ENCODE measurements around the gene SNRK. TPM values are rescaled to one million over a fixed set of nuclear protein-coding genes. Genes with fewer than 3 reads are reported as not detected.

The SNRK gene
- total and polyA plus RNA-seq, 9 of the 15 experiments (the other 6 are each of a cell fraction or from before 2014, with no cell fraction given), result 1.7 to 12.3 (median 7.3) TPM

DNA sequence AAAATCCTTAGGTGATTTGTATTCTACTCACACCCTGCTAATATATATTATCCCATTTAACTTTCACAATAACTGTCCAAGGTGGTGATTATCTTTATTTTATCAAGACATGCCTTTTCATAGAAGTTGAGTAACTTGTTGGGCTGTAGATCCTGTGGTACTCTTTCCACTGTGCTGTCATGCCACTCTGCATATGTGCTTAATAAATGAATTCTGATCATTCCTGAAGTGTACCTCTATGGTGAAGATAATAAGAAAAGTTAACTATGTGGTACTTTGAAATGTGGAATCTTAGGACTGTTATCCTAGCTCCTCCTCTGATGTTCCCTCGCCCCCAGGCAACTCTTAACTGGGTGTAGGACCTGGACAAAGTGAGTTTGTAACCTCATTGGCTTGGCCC is 5.2 kb downstream of the SNRK start:
- Histone ChIP-seq H3K9me3 (replicated peaks; ENCODE audit: control insufficient read depth, insufficient read depth, low read depth, low read length) (no peaks in the 10 kb centered on the region), H3K27me3 (ENCODE audit: control insufficient read depth in 2 of 2, insufficient read depth in 2 of 2, low read length in 2 of 2) (no peaks in the 10 kb centered on the region), H3K4me3 (no peak overlapping the region), H3K27ac (ENCODE audit: extremely low read depth, low read depth, low read length) (no peak overlapping the region), H3K79me2 (ENCODE audit: control insufficient read depth, insufficient read depth, low read length) (peaks cover 51% of the 10 kb centered on the region), H3K36me3 (ENCODE audit: control insufficient read depth, insufficient read depth, low read length) (peaks cover 8% of the 10 kb centered on the region; the same call in 1 of the 3 replicates), H3K4me1 (replicated peaks in 1 of 2; ENCODE audit: control insufficient read depth in 2 of 2, insufficient read depth in 2 of 2, low read length in 2 of 2) (peaks cover 4 to 9% of the 10 kb centered on the region in 2 experiments; a peak in 3 of 5 replicates), H2AFZ (ENCODE audit: low read depth, low read length) (no peak overlapping the region), H4K20me1 (replicated peaks; ENCODE audit: control insufficient read depth, insufficient read depth, low read length) (peaks cover 13% of the 10 kb centered on the region), H3K9me1 (ENCODE audit: control insufficient read depth, insufficient read depth, low read length) (no peaks in the 10 kb centered on the region), H3K4me2 (ENCODE audit: insufficient read depth, low read length) (no peak overlapping the region), H3K9ac (ENCODE audit: insufficient read depth in 1 of 2, low read depth in 2 of 2, low read length in 2 of 2) (no peak overlapping the region)
- BruUV-seq (replicated peaks), result no TSS peak
- ChIA-PET CTCF (ENCODE audit: low intra/inter-chr PET ratio) (no interaction called here), POLR2A (interaction anchor here (1.8 kb wide), 1 partner anchor 8 kb away, joined by 7 read pairs; no protein-coding TSS in a partner anchor)
- ATAC-seq, result no peak
- intact Hi-C loops (cut with micrococcal nuclease), result no loop called here
- FAIRE-seq, result no peak
- in situ Hi-C loops (cut with MboI), result no loop called here
- DNase-seq (ENCODE audit: extremely low read depth in 1 of 4, low spot score in 3 of 4), result no peak
- WGBS (ENCODE audit: insufficient coverage, low coverage, missing lambda C conversion rate), result 83% methylated on average over 1 of the region's 1 CpG
- TF ChIP-seq BRD4 (IDR thresholded peaks at IDR 0.05) (no peak), ZNF143 (CRISPR knock-in tag; IDR thresholded peaks at IDR 0.05) (no peak), HDAC2 (IDR thresholded peaks at IDR 0.05) (no peak), HIVEP1 (CRISPR knock-in tag; IDR thresholded peaks at IDR 0.05) (no peak), ZNF134 (CRISPR knock-in tag; conservative IDR thresholded peaks at IDR 0.05) (no peak), ZNF23 (CRISPR knock-in tag; IDR thresholded peaks at IDR 0.05) (no peak), CTBP1 (IDR thresholded peaks at IDR 0.05; ENCODE audit: borderline replicate concordance) (no peak)
- TF ChIP-seq, protein P1, sequence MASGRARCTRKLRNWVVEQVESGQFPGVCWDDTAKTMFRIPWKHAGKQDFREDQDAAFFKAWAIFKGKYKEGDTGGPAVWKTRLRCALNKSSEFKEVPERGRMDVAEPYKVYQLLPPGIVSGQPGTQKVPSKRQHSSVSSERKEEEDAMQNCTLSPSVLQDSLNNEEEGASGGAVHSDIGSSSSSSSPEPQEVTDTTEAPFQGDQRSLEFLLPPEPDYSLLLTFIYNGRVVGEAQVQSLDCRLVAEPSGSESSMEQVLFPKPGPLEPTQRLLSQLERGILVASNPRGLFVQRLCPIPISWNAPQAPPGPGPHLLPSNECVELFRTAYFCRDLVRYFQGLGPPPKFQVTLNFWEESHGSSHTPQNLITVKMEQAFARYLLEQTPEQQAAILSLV (tag; IDR thresholded peaks at IDR 0.05), result no peak
- TF ChIP-seq, protein P2, sequence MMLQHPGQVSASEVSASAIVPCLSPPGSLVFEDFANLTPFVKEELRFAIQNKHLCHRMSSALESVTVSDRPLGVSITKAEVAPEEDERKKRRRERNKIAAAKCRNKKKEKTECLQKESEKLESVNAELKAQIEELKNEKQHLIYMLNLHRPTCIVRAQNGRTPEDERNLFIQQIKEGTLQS (IDR thresholded peaks at IDR 0.05), result no peak
- TF ChIP-seq, protein P2 (CRISPR knock-in tag; conservative IDR thresholded peaks at IDR 0.05), result no peak
- TF ChIP-seq, protein P3, sequence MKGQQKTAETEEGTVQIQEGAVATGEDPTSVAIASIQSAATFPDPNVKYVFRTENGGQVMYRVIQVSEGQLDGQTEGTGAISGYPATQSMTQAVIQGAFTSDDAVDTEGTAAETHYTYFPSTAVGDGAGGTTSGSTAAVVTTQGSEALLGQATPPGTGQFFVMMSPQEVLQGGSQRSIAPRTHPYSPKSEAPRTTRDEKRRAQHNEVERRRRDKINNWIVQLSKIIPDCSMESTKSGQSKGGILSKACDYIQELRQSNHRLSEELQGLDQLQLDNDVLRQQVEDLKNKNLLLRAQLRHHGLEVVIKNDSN (CRISPR knock-in tag; IDR thresholded peaks at IDR 0.05), result no peak
- TF ChIP-seq, protein P4, sequence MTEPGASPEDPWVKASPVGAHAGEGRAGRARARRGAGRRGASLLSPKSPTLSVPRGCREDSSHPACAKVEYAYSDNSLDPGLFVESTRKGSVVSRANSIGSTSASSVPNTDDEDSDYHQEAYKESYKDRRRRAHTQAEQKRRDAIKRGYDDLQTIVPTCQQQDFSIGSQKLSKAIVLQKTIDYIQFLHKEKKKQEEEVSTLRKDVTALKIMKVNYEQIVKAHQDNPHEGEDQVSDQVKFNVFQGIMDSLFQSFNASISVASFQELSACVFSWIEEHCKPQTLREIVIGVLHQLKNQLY (CRISPR knock-in tag; conservative IDR thresholded peaks at IDR 0.05), result no peak
- TF ChIP-seq, protein P5, sequence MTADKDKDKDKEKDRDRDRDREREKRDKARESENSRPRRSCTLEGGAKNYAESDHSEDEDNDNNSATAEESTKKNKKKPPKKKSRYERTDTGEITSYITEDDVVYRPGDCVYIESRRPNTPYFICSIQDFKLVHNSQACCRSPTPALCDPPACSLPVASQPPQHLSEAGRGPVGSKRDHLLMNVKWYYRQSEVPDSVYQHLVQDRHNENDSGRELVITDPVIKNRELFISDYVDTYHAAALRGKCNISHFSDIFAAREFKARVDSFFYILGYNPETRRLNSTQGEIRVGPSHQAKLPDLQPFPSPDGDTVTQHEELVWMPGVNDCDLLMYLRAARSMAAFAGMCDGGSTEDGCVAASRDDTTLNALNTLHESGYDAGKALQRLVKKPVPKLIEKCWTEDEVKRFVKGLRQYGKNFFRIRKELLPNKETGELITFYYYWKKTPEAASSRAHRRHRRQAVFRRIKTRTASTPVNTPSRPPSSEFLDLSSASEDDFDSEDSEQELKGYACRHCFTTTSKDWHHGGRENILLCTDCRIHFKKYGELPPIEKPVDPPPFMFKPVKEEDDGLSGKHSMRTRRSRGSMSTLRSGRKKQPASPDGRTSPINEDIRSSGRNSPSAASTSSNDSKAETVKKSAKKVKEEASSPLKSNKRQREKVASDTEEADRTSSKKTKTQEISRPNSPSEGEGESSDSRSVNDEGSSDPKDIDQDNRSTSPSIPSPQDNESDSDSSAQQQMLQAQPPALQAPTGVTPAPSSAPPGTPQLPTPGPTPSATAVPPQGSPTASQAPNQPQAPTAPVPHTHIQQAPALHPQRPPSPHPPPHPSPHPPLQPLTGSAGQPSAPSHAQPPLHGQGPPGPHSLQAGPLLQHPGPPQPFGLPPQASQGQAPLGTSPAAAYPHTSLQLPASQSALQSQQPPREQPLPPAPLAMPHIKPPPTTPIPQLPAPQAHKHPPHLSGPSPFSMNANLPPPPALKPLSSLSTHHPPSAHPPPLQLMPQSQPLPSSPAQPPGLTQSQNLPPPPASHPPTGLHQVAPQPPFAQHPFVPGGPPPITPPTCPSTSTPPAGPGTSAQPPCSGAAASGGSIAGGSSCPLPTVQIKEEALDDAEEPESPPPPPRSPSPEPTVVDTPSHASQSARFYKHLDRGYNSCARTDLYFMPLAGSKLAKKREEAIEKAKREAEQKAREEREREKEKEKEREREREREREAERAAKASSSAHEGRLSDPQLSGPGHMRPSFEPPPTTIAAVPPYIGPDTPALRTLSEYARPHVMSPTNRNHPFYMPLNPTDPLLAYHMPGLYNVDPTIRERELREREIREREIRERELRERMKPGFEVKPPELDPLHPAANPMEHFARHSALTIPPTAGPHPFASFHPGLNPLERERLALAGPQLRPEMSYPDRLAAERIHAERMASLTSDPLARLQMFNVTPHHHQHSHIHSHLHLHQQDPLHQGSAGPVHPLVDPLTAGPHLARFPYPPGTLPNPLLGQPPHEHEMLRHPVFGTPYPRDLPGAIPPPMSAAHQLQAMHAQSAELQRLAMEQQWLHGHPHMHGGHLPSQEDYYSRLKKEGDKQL (CRISPR knock-in tag; IDR thresholded peaks at IDR 0.05; ENCODE audit: borderline replicate concordance), result no peak

Data from K562 (cell line).